Stimulated activated CD8-positive, alpha-beta memory T cell treated with anti-CD3 and anti-CD28 coated beads, Interleukin-4, amount 100 ng/mL, for 1 hour (primary cell): Measurements from ENCODE around the gene RRAS.
A peak's percentile ranks its signal among the peaks of the same experiment; 100 is the strongest.

Experiments
- DNase-seq, 2 donors: peaks; one replicate each; pipeline ENCODE4 v3.0.0-alpha.2; 2020; ENCODE audit warnings: low read depth in 2 of 2, low spot score in 1 of 2

RRAS gene

GRCh38 chr19:49596407-49596806, 43.5 kb downstream of the RRAS start:
- DNase-seq: no peak

- DNase-seq: no peak
These were observed 44.0 kb downstream of the RRAS start for GRCh38 chr19:49595819-49596404.

DNA sequence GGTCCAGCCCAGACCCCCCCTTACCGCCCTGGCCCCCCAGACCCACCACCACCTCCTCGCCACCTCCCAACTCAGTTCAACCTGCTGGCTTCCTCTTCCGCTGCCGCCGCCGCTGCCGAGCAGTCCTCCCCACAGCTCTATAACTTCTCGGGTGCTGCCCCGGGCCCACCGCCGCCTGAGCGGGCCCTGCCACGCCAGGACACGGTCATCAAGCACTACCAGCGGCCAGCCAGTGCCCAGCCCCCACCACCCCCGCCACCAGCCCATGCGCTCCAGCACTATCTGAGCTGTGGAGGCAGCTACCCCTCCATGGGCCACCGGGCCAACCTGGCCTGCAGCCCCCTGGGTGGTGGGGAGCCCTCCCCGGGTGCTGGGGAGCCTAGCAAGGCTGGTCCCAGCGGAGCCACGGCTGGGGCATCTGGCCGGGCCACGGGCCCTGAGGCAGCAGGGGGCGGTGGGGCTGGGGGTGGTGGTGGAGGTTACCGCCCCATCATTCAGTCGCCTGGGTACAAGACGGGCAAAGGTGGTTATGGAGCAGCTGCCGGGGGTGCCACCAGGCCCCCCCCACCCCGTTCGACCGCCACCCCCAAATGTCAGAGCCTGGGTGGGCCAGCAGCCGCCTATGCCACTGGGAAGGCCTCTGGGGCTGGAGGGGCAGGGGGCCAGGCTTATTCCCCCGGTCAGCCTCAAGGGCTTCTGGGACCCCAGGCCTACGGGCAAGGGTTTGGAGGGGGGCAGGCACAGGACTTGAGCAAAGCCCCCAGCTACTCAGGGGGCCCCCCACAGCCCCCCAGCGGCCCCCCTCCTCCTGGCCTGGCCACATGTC, 44.7 kb downstream of the RRAS start:
- no peak for DNase-seq

GRCh38 chr19:49594157-49594992, 45.6 kb downstream of the RRAS start:
- DNase-seq: no peak

DNA sequence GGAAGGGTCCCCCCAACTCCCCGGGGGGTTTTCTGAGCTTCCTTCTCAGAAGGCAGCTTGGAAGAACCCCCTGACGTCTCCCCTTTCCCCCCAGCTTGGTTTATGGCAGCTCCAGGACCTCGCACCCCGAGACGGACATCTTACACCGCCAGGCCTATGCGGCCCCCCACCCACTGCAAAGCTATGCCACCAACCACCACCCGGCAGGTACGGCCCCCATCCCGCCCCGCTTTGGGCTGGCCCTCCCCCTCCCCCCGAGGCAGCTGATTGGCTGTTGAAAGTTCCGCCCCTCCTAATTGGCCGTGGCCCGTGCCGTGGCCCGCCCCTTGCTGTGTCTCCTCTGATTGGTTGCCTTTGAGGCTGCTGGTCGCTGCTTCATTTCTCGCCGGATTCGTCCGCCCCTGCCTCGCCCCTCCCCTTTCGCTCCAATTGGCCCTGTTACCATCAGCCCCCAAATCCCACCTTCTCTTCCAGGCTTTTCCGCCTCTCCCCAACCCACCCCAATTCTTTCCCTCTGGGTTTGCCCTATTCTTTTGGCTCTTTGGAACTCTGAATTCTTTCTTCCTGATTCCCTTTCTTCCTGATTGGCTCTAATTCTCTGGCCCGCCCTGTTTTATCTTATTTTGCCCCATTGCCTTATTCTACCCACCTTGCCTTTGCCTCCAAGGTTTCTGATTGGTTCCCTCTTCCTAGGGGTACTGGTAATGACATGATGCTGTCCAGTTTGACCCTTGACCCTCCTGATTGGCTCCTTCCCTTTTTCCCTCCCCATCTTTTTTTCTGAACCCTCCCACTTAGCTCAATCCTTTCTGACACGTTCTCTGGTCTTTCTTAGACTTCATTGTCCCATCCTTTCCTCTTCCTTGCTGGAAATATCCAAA, 46.5 kb downstream of the RRAS start:
- peak; percentile 72 to 84 for DNase-seq

DNA sequence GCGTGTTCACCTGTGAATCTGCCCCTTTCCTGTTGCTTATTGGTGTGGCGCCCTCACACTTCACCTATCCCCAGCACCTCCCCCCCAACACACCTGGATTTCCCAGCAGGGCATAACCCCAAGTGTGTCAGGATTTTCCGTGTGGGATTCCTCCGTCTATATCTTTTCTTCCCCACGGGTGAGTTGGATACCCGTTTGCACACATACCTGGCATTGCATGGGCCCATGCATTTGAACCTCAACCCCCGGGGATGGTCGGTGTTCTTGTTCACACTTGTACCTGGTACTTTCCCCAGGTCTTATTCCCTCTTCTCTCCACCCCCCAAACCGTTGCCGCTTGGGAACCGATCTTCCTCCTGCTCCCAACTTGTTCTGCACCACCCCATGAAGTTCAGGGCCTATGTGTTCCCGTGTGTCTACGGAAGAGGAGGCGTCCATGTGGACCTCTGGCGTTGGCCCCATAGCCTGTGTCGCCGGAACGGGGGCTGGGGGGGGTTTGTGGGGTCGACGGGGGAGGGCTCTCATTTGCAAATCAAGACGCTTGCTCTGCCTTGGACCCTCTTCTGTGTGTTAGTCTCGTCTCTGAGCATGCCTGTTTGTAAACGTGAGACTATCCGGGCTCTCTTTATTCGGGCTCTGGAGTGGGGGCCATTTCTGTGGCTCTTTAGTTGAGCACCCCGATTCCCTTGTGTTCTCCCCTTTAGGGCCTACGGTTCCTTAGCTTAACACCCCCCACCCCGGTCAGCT, 47.3 kb downstream of the RRAS start:
- no peak for DNase-seq

GRCh38 chr19:49591731-49592485, 48.0 kb downstream of the RRAS start:
- no peak for DNase-seq

GRCh38 chr19:49590971-49591730, 48.8 kb downstream of the RRAS start, which contains the start of gene PRR12:
Gene PRR12, plus strand, starts transcription at chr19:49591182. Its CDS starts 473 bp downstream, at chr19:49591655.
- peak in 1 of 2 donors; percentile 34 for DNase-seq

DNA sequence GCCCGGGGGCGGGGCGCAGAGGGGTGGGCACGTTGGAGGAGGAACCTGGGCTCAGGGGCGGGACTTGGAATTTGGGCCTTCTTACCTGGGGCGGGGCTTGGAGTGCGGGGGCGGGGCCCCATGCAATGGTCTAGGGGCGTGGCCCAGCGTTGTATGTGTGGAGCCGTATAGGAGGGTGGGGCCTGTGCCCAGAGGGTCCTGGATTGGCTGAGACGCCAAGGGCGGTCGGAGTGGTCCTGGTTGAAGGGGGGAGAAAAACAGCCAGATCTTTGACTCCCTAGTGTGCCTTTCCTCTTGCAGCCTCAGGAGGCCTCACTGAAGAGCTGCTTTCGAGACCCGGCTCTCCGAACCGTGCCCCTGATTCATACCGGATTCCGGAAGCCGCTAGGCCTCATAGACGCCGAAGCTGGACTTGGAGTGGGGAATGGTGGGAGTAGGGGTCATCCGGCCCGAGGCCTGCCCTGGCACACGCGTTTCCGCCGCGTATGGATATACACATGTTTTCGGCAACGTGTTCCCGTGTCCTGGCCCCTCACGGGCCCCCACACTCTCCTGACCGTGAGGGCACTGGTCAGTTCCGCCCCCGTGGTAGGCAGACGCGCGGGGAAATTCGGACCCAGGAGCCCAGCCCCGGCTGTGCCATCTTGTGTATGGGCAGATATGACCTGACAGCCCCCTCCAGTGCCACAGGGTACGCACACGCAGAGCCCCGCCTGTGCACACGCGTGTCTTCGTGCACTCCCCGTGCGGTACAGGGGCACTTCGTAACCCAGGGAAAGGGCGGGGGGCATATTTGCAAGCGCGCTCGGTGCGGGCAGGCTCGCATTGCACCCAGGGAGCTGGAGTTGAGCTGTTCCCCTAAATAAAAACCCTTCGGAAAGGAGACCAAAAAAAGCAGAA, 49.6 kb downstream of the RRAS start:
- peak; percentile 86 to 89 for DNase-seq

GRCh38 chr19:49589502-49589905, 50.4 kb downstream of the RRAS start:
- no peak for DNase-seq

- DNase-seq: no peak
These were observed 51.4 kb downstream of the RRAS start for GRCh38 chr19:49588365-49589122.

GRCh38 chr19:49587227-49587626, 52.7 kb downstream of the RRAS start:
- no peak for DNase-seq
